ENCODE results near the gene FER.

The FER gene

GRCh38 chr5:109199289-109199688 is 451.6 kb downstream of the FER start:
- DNase-seq = no peak
- Histone ChIP-seq H3K27ac (no peak overlapping the region), H3K36me3 (no peaks in the 10 kb centered on the region), H3K4me3 (ENCODE audit: low read depth, low read length) (no peak overlapping the region), H3K9me3 (ENCODE audit: severe bottlenecking) (no peaks in the 10 kb centered on the region), H3K27me3 (ENCODE audit: insufficient read depth, low read depth, severe bottlenecking) (no peaks in the 10 kb centered on the region)
- no peak for TF ChIP-seq CTCF (IDR thresholded peaks at IDR 0.05; ENCODE audit: low read depth, low read length)

GRCh38 chr5:109199799-109200620 is 452.3 kb downstream of the FER start:
- no peak overlapping the region for H3K27ac ChIP-seq
- no peaks in the 10 kb centered on the region for H3K27me3 ChIP-seq (ENCODE audit: insufficient read depth, low read depth, severe bottlenecking)
- DNase-seq = no peak
- H3K36me3 ChIP-seq = no peaks in the 10 kb centered on the region
- H3K4me3 ChIP-seq (ENCODE audit: low read depth, low read length) = no peak overlapping the region
- H3K9me3 ChIP-seq (ENCODE audit: severe bottlenecking) = no peaks in the 10 kb centered on the region
- TF ChIP-seq CTCF (IDR thresholded peaks at IDR 0.05; ENCODE audit: low read depth, low read length) = no peak

- no peaks in the 10 kb centered on the region for H3K27me3 ChIP-seq (ENCODE audit: insufficient read depth, low read depth, severe bottlenecking)
- H3K9me3 ChIP-seq (ENCODE audit: severe bottlenecking) = peaks cover 2% of the 10 kb centered on the region
- no peak overlapping the region for H3K27ac ChIP-seq
- no peak for DNase-seq
- no peak for TF ChIP-seq CTCF (IDR thresholded peaks at IDR 0.05; ENCODE audit: low read depth, low read length)
- no peak overlapping the region for H3K4me3 ChIP-seq (ENCODE audit: low read depth, low read length)
- no peaks in the 10 kb centered on the region for H3K36me3 ChIP-seq
Observed at GRCh38 chr5:109215040-109215439, 467.3 kb downstream of the FER start.

- Histone ChIP-seq H3K27ac (no peak overlapping the region), H3K4me3 (ENCODE audit: low read depth, low read length) (no peak overlapping the region), H3K27me3 (ENCODE audit: insufficient read depth, low read depth, severe bottlenecking) (no peaks in the 10 kb centered on the region), H3K9me3 (ENCODE audit: severe bottlenecking) (peaks cover 2% of the 10 kb centered on the region), H3K36me3 (no peaks in the 10 kb centered on the region)
- no peak for TF ChIP-seq CTCF (IDR thresholded peaks at IDR 0.05; ENCODE audit: low read depth, low read length)
- DNase-seq = no peak
Observed at GRCh38 chr5:109218818-109219217, 471.1 kb downstream of the FER start.

GRCh38 chr5:109223531-109223930 is 475.8 kb downstream of the FER start:
- H3K27me3 ChIP-seq (ENCODE audit: insufficient read depth, low read depth, severe bottlenecking) = no peaks in the 10 kb centered on the region
- no peaks in the 10 kb centered on the region for H3K9me3 ChIP-seq (ENCODE audit: severe bottlenecking)
- no peak for DNase-seq
- no peak overlapping the region for H3K27ac ChIP-seq
- no peaks in the 10 kb centered on the region for H3K36me3 ChIP-seq
- no peak overlapping the region for H3K4me3 ChIP-seq (ENCODE audit: low read depth, low read length)
- TF ChIP-seq CTCF (IDR thresholded peaks at IDR 0.05; ENCODE audit: low read depth, low read length) = no peak
